OCI-LY7 (cell line): ENCODE measurements around the gene KIAA1755. TPM values are rescaled to one million over a fixed set of nuclear protein-coding genes. Genes with fewer than 3 reads are reported as not detected.

Experiments used
- BruUV-seq: library from RNA; stranded (reverse); fragments of 400-500 nt; replicated peaks from 2 replicates; lab custom pipeline; 2021; lab: Mats Ljungman, UMichigan
- CTCF ChIA-PET: fragments of 300-600 bp; sonication (Branson Sonifier 250); formaldehyde crosslinking; loops from one replicate; lab custom pipeline; 2022; ENCODE audit warnings: antibody characterized with exemption; ENCODE audit not compliant: unreplicated experiment; lab: Charles Lee
- POLR2A ChIA-PET: fragments of 300-600 bp; sonication (Branson Sonifier 250); formaldehyde crosslinking; loops from one replicate; lab custom pipeline; 2022; ENCODE audit warnings: antibody characterized with exemption; lab: Charles Lee
- DNase-seq: peaks from one replicate; pipeline ENCODE4 v3.0.0-alpha.2; 2015; ENCODE audit warnings: low spot score
- H2AFZ ChIP-seq: fragments of 200-600 bp; sonication (generic), shearing (Covaris generic); 2 replicates; pipeline ENCODE4 v1.6.1; 2014; ENCODE audit warnings: mild to moderate bottlenecking, antibody characterized with exemption, low read length, moderate library complexity
- H3K27ac ChIP-seq: fragments of 200-600 bp; sonication (generic); 2 replicates; pipeline ENCODE4 v1.5.1; 2014; ENCODE audit warnings: mixed run types, low read depth, mild to moderate bottlenecking, moderate library complexity, low read length, inconsistent platforms; ENCODE audit not compliant: poor library complexity, severe bottlenecking
- H3K36me3 ChIP-seq: fragments of 200-600 bp; sonication (generic); 2 replicates; pipeline ENCODE4 v1.6.1; 2014; ENCODE audit warnings: mild to moderate bottlenecking, antibody characterized with exemption, low read length, moderate library complexity, mixed read lengths; ENCODE audit not compliant: insufficient read depth
- H3K4me1 ChIP-seq: fragments of 200-600 bp; sonication (generic); 2 replicates; pipeline ENCODE4 v1.5.1; 2014; ENCODE audit warnings: mild to moderate bottlenecking, low read length; ENCODE audit not compliant: insufficient read depth, poor library complexity, severe bottlenecking
- H3K4me2 ChIP-seq: fragments of 200-600 bp; sonication (generic); 2 replicates; pipeline ENCODE4 v1.6.1; 2014; ENCODE audit warnings: mild to moderate bottlenecking, low read length
- H3K4me3 ChIP-seq: fragments of 200-600 bp; sonication (generic); 2 replicates; pipeline ENCODE4 v1.5.1; 2014; ENCODE audit warnings: mild to moderate bottlenecking, low read depth, low read length; ENCODE audit not compliant: poor library complexity, severe bottlenecking
- H3K79me2 ChIP-seq: fragments of 200-600 bp; sonication (generic); 2 replicates; pipeline ENCODE4 v1.6.1; 2016; ENCODE audit warnings: low read depth, mild to moderate bottlenecking, low read length, moderate library complexity, mixed read lengths; ENCODE audit not compliant: insufficient read depth
- H3K9me2 ChIP-seq: fragments of 200-600 bp; sonication (generic); 2 replicates; pipeline ENCODE4 v1.6.1; 2016; ENCODE audit warnings: mild to moderate bottlenecking, low read length, mixed read lengths; ENCODE audit not compliant: insufficient read depth
- H3K9me3 ChIP-seq: fragments of 200-600 bp; sonication (generic); 2 replicates; pipeline ENCODE4 v1.6.1; 2014; ENCODE audit warnings: mild to moderate bottlenecking, mixed run types, low read length, mixed read lengths
- H4K20me1 ChIP-seq: fragments of 200-600 bp; sonication (generic); 2 replicates; pipeline ENCODE4 v1.6.1; 2014; ENCODE audit warnings: mild to moderate bottlenecking, antibody characterized with exemption, low read length, moderate library complexity, mixed read lengths; ENCODE audit not compliant: insufficient read depth
- CTCF ChIP-seq: fragments of 200-600 bp; sonication (generic); conservative IDR thresholded peaks from 2 replicates; pipeline ENCODE4 v1.5.1; 2014; ENCODE audit warnings: mild to moderate bottlenecking, antibody characterized with exemption, low read length, moderate library complexity, mixed read lengths
- EZH2phosphoT487 ChIP-seq: fragments of 200-600 bp; sonication (generic); IDR thresholded peaks from 2 replicates; pipeline ENCODE4 v1.6.1; 2018; ENCODE audit warnings: low read depth, borderline replicate concordance, mild to moderate bottlenecking, mixed run types, antibody characterized with exemption, low read length, moderate library complexity, mixed read lengths
- intact Hi-C: fragments of 100-400 bp; cut with micrococcal nuclease; formaldehyde crosslinking; loops from one replicate; pipeline ENCODE4 v1.10.0; 2022; ENCODE audit not compliant: unreplicated experiment
- total RNA-seq, 2 experiments: library from RNA; depleted of rRNA in 1 of 2; stranded (reverse); fragments of >200 nt in 1 of 2; shearing (Covaris generic) in 1 of 2; gene quantifications; 2 replicates each; pipeline ENCODE4 v1.2.3, GENCODE V29; 2014 to 2022

KIAA1755 gene
- total RNA-seq, 2 experiments from 2014 or later: not detected

DNA sequence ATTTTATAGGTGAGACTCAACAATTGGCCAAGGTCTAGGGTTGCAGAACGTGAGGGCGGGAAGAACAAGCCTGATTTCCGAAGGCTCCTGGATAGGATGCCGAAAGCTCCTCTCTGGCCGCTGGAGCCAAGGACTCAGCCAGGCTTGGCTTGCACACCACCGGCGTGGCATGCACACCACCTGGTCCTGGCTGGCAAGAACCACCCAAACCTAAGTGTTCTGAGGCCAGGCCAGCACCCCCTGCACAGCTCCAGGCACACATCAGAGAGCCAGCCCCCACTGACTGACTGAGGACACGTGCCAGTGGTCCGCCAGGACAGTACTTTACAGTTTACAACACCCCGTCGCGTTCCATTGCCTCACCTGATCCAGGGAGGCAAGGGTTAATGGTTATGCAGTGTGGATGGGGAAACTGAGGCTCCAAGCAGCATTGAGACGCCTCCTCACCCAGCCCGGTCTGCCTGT is 95.9 kb downstream of the KIAA1755 start:
- H3K9me2 ChIP-seq: no peaks in the 10 kb centered on the region
- BruUV-seq: no TSS peak
- no peaks in the 10 kb centered on the region for H3K79me2 ChIP-seq
- no peaks in the 10 kb centered on the region for H3K9me3 ChIP-seq
- no peaks in the 10 kb centered on the region for H4K20me1 ChIP-seq
- ChIA-PET POLR2A (no interaction called here), CTCF (interaction anchor here (0.6 kb wide), 1 partner anchor 11 kb away, joined by 3 read pairs; no protein-coding TSS in a partner anchor)
- no peak overlapping the region for H3K4me3 ChIP-seq
- H3K4me2 ChIP-seq: no peak overlapping the region
- no peak for DNase-seq
- no peaks in the 10 kb centered on the region for H3K4me1 ChIP-seq
- no peak overlapping the region for H2AFZ ChIP-seq
- H3K36me3 ChIP-seq: no peaks in the 10 kb centered on the region
- H3K27ac ChIP-seq: no peak overlapping the region
- no peak for TF ChIP-seq CTCF
- TF ChIP-seq EZH2phosphoT487: no peak
- intact Hi-C loops: loop anchor here (1.0 to 5.0 kb wide), 2 partner anchors 92 to 107 kb away; no protein-coding TSS in a partner anchor

- POLR2A ChIA-PET: no interaction called here
Measured at GRCh38 chr20:38164069-38164468, 96.5 kb downstream of the KIAA1755 start.

More at GRCh38 chr20:38164069-38164468, 96.5 kb downstream of the KIAA1755 start:
- CTCF ChIA-PET: interaction anchor here (0.6 kb wide), 1 partner anchor 12 kb away, joined by 3 read pairs; no protein-coding TSS in a partner anchor
- no TSS peak for BruUV-seq
- H3K4me1 ChIP-seq: no peaks in the 10 kb centered on the region
- DNase-seq: no peak
- H3K4me3 ChIP-seq: no peak overlapping the region
- no peak overlapping the region for H2AFZ ChIP-seq
- no peaks in the 10 kb centered on the region for H3K9me3 ChIP-seq
- H3K36me3 ChIP-seq: no peaks in the 10 kb centered on the region
- no peaks in the 10 kb centered on the region for H3K79me2 ChIP-seq
- H3K27ac ChIP-seq: no peak overlapping the region
- intact Hi-C loops: no loop called here
- H3K4me2 ChIP-seq: no peak overlapping the region
- H3K9me2 ChIP-seq: no peaks in the 10 kb centered on the region
- H4K20me1 ChIP-seq: no peaks in the 10 kb centered on the region
- TF ChIP-seq CTCF (no peak), EZH2phosphoT487 (no peak)
